CD4-positive, alpha-beta memory T cell (primary cell): ENCODE results near the gene BRD9. TPM values are rescaled to one million over a fixed set of nuclear protein-coding genes. Genes with fewer than 3 reads are reported as not detected.

ENCODE experiments used
- CTCF ChIA-PET: fragments of 350-600 bp; sonication (Branson Sonifier 250); formaldehyde crosslinking; loops from one replicate; lab custom pipeline; 2021; ENCODE audit warnings: inconsistent platforms; ENCODE audit not compliant: partially characterized antibody; lab: Charles Lee
- POLR2A ChIA-PET: fragments of 350-600 bp; sonication (Branson Sonifier 250); formaldehyde crosslinking; loops from one replicate; lab custom pipeline; 2021; ENCODE audit not compliant: partially characterized antibody; lab: Charles Lee
- DNase-seq, 5 donors: peaks; one replicate each; pipeline versions ENCODE4 v3.0.0 to v3.0.0-alpha.2; 2020 to 2022; ENCODE audit warnings: mixed read lengths in 1 of 5
- H3K27ac ChIP-seq: one replicate; pipeline ENCODE4 v1.7.0; 2013; ENCODE audit warnings: low read depth, low read length
- H3K27me3 ChIP-seq: 2 replicates; pipeline ENCODE4 v1.7.0; 2013; ENCODE audit warnings: mild to moderate bottlenecking, low read length, moderate library complexity; ENCODE audit not compliant: insufficient read depth
- H3K36me3 ChIP-seq: 2 replicates; pipeline ENCODE4 v1.7.0; 2013; ENCODE audit warnings: mild to moderate bottlenecking, low read length, moderate library complexity; ENCODE audit not compliant: insufficient read depth
- H3K4me1 ChIP-seq: 2 replicates; pipeline ENCODE4 v1.7.0; 2013; ENCODE audit warnings: mild to moderate bottlenecking, low read length, moderate library complexity; ENCODE audit not compliant: insufficient read depth
- H3K4me3 ChIP-seq, 2 donors: one replicate each; pipeline ENCODE4 v1.7.0; 2013; ENCODE audit warnings: low read length in 2 of 2, mild to moderate bottlenecking in 1 of 2
- H3K9me3 ChIP-seq, 2 donors: one replicate each; pipeline ENCODE4 v1.7.0; 2013; ENCODE audit warnings: low read length in 2 of 2, control low read depth in 1 of 2; ENCODE audit not compliant: control insufficient read depth in 1 of 2
- H3K27ac Mint-ChIP-seq, 7 donors: one replicate each; pipeline ENCODE4 v1.8.0; 2020 to 2021; ENCODE audit warnings: mixed read lengths in 7 of 7, mild to moderate bottlenecking in 6 of 7, inconsistent platforms in 3 of 7, moderate library complexity in 3 of 7
- H3K27me3 Mint-ChIP-seq, 2 donors: one replicate each; pipeline ENCODE4 v1.8.0; 2020 to 2021; ENCODE audit warnings: mixed read lengths in 2 of 2
- H3K36me3 Mint-ChIP-seq, 2 donors: one replicate each; pipeline ENCODE4 v1.8.0; 2020 to 2021; ENCODE audit warnings: mixed read lengths in 2 of 2, inconsistent platforms in 1 of 2, mild to moderate bottlenecking in 1 of 2
- H3K4me1 Mint-ChIP-seq, 4 donors: one replicate each; pipeline ENCODE4 v1.8.0; 2020 to 2021; ENCODE audit warnings: mixed read lengths in 4 of 4, mild to moderate bottlenecking in 1 of 4
- H3K4me3 Mint-ChIP-seq, 8 donors: one replicate each; pipeline ENCODE4 v1.8.0; 2020 to 2021; ENCODE audit warnings: mixed read lengths in 8 of 8, mild to moderate bottlenecking in 7 of 8, moderate library complexity in 6 of 8, inconsistent platforms in 3 of 8
- H3K9me3 Mint-ChIP-seq, 8 donors: one replicate each; pipeline ENCODE4 v1.8.0; 2020 to 2021; ENCODE audit warnings: mixed read lengths in 8 of 8, mild to moderate bottlenecking in 5 of 8, inconsistent platforms in 3 of 8, moderate library complexity in 1 of 8
- intact Hi-C: fragments of 100-400 bp; cut with micrococcal nuclease; formaldehyde crosslinking; loops from one replicate; pipeline ENCODE4 v1.15.1; 2023
- polyA plus RNA-seq, 2 donors: library from polyadenylated mRNA; unstranded; fragments of 300-500 nt; fragmentation: Illumina TruSeq; gene quantifications; one replicate each; pipeline ENCODE4 v1.2.3, GENCODE V29; 2021
- total RNA-seq, 2 experiments: library from RNA; stranded (reverse); gene quantifications; one replicate each; pipeline ENCODE4 v1.2.3, GENCODE V29; 2021

BRD9 gene
- total and polyA plus RNA-seq, 4 experiments from 2014 or later: 8.0 to 86.8 (median 51.3) TPM

- no peak for DNase-seq
- intact Hi-C loops: no loop called here
- Mint-ChIP-seq H3K27me3 (no peaks in the 10 kb centered on the region), H3K27ac (peak overlapping the region in 6 of 7 donors; percentile 27 to 84 (median 34)), H3K36me3 (no peaks in the 10 kb centered on the region), H3K4me1 (peaks cover 2 to 12% (median 9%) of the 10 kb centered on the region in 4 donors), H3K4me3 (no peak overlapping the region), H3K9me3 (peaks cover 0 to 2% (median 0%) of the 10 kb centered on the region in 8 donors)
- H3K4me1 ChIP-seq: no peaks in the 10 kb centered on the region
- no peak overlapping the region for H3K4me3 ChIP-seq
- ChIA-PET CTCF (no interaction called here), POLR2A (no interaction called here)
- H3K27ac ChIP-seq: no peak overlapping the region
- no peaks in the 10 kb centered on the region for H3K9me3 ChIP-seq
- H3K36me3 ChIP-seq: no peaks in the 10 kb centered on the region
- no peaks in the 10 kb centered on the region for H3K27me3 ChIP-seq
These were observed 17.6 kb upstream of the BRD9 start for GRCh38 chr5:909994-910768.

GRCh38 chr5:909086-909485 lies 16.5 kb upstream of the BRD9 start:
- H3K27me3 Mint-ChIP-seq: no peaks in the 10 kb centered on the region
- H3K27ac Mint-ChIP-seq: peak overlapping the region in 3 of 7 donors; percentile 57 to 70 (median 60)
- peaks cover 2 to 12% (median 9%) of the 10 kb centered on the region in 4 donors for H3K4me1 Mint-ChIP-seq
- no peaks in the 10 kb centered on the region for H3K36me3 ChIP-seq
- H3K9me3 ChIP-seq: no peaks in the 10 kb centered on the region
- no peak overlapping the region for H3K4me3 Mint-ChIP-seq
- POLR2A ChIA-PET: no interaction called here
- no peaks in the 10 kb centered on the region for H3K27me3 ChIP-seq
- no peak for DNase-seq
- intact Hi-C loops: no loop called here
- H3K9me3 Mint-ChIP-seq: peaks cover 0 to 2% (median 0%) of the 10 kb centered on the region in 8 donors
- no peak overlapping the region for H3K4me3 ChIP-seq
- H3K36me3 Mint-ChIP-seq: no peaks in the 10 kb centered on the region
- CTCF ChIA-PET: no interaction called here
- no peak overlapping the region for H3K27ac ChIP-seq
- no peaks in the 10 kb centered on the region for H3K4me1 ChIP-seq

DNA sequence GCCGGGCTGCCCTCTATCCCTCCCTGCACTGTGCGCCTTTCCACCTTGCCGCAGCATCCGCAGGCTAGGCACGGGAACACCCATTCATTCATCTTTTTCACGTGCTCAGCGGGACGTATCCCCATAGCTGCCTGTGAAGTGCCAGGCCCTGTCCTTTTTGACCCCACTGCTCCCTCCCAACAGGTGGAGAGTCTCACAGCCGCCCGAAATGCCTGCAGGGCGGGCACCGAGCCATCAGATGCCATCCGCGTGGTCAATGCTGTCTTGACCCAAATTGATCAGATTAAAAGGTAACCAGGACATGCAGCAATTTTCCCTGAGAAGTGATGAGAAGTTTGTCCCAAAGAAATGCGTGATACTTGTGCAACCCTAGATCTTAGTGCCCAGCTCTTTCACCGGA lies 15.6 kb upstream of the BRD9 start:
- no peaks in the 10 kb centered on the region for H3K36me3 ChIP-seq
- no peaks in the 10 kb centered on the region for H3K27me3 Mint-ChIP-seq
- POLR2A ChIA-PET: no interaction called here
- H3K27ac Mint-ChIP-seq: no peak overlapping the region
- H3K9me3 ChIP-seq: no peaks in the 10 kb centered on the region
- no peak overlapping the region for H3K27ac ChIP-seq
- no peak for DNase-seq
- CTCF ChIA-PET: no interaction called here
- no peaks in the 10 kb centered on the region for H3K4me1 ChIP-seq
- H3K9me3 Mint-ChIP-seq: peaks cover 0 to 2% (median 0%) of the 10 kb centered on the region in 8 donors
- H3K4me3 Mint-ChIP-seq: no peak overlapping the region
- intact Hi-C loops: no loop called here
- no peak overlapping the region for H3K4me3 ChIP-seq
- no peaks in the 10 kb centered on the region for H3K36me3 Mint-ChIP-seq
- H3K4me1 Mint-ChIP-seq: peaks cover 2 to 12% (median 9%) of the 10 kb centered on the region in 4 donors
- H3K27me3 ChIP-seq: no peaks in the 10 kb centered on the region

DNA sequence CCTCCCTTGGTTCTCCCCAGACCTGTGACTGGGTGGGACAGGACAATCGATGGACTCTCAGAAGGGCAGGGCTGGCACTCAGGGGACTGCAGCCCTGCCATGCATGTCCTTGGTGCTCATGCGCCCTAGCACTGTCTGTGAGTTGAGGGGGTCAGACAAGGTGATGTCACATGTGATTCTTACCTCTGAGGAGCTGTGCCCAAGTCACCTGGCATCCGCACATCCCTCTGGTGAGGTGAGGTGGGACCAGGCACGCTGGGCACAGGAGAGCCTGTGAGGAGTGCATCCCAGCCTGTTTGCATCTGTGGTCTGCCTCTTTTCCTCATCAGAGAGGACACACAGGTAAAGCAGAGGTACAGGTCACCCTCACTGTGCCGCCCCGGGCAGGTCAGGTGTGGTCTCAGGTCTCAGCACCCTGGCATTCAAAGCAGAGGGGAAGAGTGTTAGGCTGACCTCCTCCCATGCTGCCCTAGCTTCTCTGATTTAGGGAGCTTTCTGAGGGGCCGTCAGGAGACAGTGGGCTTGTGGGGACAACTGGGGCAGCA lies 14.8 kb upstream of the BRD9 start:
- peaks cover 0 to 2% (median 0%) of the 10 kb centered on the region in 8 donors for H3K9me3 Mint-ChIP-seq
- H3K4me3 Mint-ChIP-seq: no peak overlapping the region
- no peaks in the 10 kb centered on the region for H3K27me3 Mint-ChIP-seq
- no peaks in the 10 kb centered on the region for H3K36me3 Mint-ChIP-seq
- Histone ChIP-seq H3K9me3 (no peaks in the 10 kb centered on the region), H3K36me3 (no peaks in the 10 kb centered on the region), H3K27ac (no peak overlapping the region), H3K27me3 (no peaks in the 10 kb centered on the region), H3K4me3 (no peak overlapping the region), H3K4me1 (no peaks in the 10 kb centered on the region)
- DNase-seq: no peak
- POLR2A ChIA-PET: no interaction called here
- H3K27ac Mint-ChIP-seq: peak overlapping the region in 1 of 7 donors; percentile 56
- H3K4me1 Mint-ChIP-seq: peaks cover 2 to 5% (median 4%) of the 10 kb centered on the region in 4 donors
- intact Hi-C loops: no loop called here
- CTCF ChIA-PET: no interaction called here

- DNase-seq: no peak
- Mint-ChIP-seq H3K9me3 (no peaks in the 10 kb centered on the region), H3K27ac (peak overlapping the region in 2 of 7 donors; percentile 58 to 84), H3K27me3 (no peaks in the 10 kb centered on the region), H3K4me3 (no peak overlapping the region), H3K36me3 (no peaks in the 10 kb centered on the region), H3K4me1 (peaks cover 0 to 2% (median 0%) of the 10 kb centered on the region in 4 donors)
- ChIA-PET POLR2A (no interaction called here), CTCF (interaction anchor here (0.6 to 1.0 kb wide), 2 partner anchors 9 to 232 kb away, joined by 3 read pairs; no protein-coding TSS in a partner anchor)
- H3K27ac ChIP-seq: no peak overlapping the region
- H3K36me3 ChIP-seq: no peaks in the 10 kb centered on the region
- intact Hi-C loops: no loop called here
- no peak overlapping the region for H3K4me3 ChIP-seq
- no peaks in the 10 kb centered on the region for H3K9me3 ChIP-seq
- no peaks in the 10 kb centered on the region for H3K4me1 ChIP-seq
- no peaks in the 10 kb centered on the region for H3K27me3 ChIP-seq
These were observed 12.6 kb upstream of the BRD9 start for GRCh38 chr5:905139-905642.

- H3K9me3 ChIP-seq: no peaks in the 10 kb centered on the region
- Mint-ChIP-seq H3K4me1 (peaks cover 0 to 2% (median 0%) of the 10 kb centered on the region in 4 donors), H3K4me3 (no peak overlapping the region), H3K27me3 (no peaks in the 10 kb centered on the region), H3K27ac (no peak overlapping the region), H3K36me3 (no peaks in the 10 kb centered on the region), H3K9me3 (no peaks in the 10 kb centered on the region)
- intact Hi-C loops: loop anchor here (2.0 kb wide), 1 partner anchor 233 kb away; no protein-coding TSS in a partner anchor
- POLR2A ChIA-PET: interaction anchor here (1.1 kb wide), 1 partner anchor 11 kb away, joined by 3 read pairs; the partner anchor contains the start of genes BRD9 and TRIP13
- DNase-seq: no peak
- no peaks in the 10 kb centered on the region for H3K36me3 ChIP-seq
- no peak overlapping the region for H3K4me3 ChIP-seq
- H3K27me3 ChIP-seq: no peaks in the 10 kb centered on the region
- CTCF ChIA-PET: interaction anchor here (1.2 to 1.4 kb wide), 3 partner anchors 9 to 234 kb away, joined by 4 read pairs; no protein-coding TSS in a partner anchor
- H3K27ac ChIP-seq: no peak overlapping the region
- no peaks in the 10 kb centered on the region for H3K4me1 ChIP-seq
These were observed 11.1 kb upstream of the BRD9 start for GRCh38 chr5:903756-904096.
